ENCODE data around the gene EBPL.

The EBPL gene

DNA sequence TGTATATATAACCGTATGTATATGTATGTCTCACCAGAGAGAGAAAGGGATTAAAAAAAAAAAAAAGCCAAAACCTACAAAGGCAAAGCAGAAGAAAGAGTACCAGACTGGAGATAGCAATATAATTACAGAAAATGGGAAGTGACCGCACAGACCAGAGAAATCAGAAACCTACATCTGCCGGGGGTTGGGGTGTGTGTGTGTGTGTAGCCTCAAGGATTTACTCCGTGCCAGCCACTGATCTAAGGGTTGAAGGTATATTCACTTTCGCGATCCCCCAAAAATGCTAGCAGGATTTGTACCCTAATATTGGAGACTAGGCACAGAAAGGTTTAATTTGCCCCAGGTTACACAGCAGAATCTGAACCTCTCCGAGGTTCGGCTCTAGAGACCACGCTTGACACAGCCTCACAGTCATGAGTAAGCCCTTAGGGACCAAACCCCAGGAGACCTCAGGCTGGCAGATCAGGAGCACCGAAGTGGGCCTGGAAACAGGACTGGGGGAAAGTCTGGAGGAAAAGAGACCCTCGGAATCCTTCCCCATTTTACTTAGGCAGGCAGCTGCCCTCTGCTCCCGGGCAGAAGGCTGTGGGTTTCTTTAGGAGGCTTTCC, 48.1 kb downstream of the EBPL start:
- H3K27me3 ChIP-seq (ENCODE audit: control insufficient read depth, insufficient read depth, low read length): no peaks in the 10 kb centered on the region
- H3K4me1 ChIP-seq (ENCODE audit: control insufficient read depth, insufficient read depth, low read length): no peaks in the 10 kb centered on the region
- H3K9ac ChIP-seq (ENCODE audit: low read length): no peak overlapping the region
- no peak overlapping the region for H3K4me3 ChIP-seq (ENCODE audit: low read length)
- H3K9me3 ChIP-seq (ENCODE audit: control insufficient read depth, low read length): no peaks in the 10 kb centered on the region
- no peaks in the 10 kb centered on the region for H3K36me3 ChIP-seq (ENCODE audit: control insufficient read depth, insufficient read depth, low read length)

DNA sequence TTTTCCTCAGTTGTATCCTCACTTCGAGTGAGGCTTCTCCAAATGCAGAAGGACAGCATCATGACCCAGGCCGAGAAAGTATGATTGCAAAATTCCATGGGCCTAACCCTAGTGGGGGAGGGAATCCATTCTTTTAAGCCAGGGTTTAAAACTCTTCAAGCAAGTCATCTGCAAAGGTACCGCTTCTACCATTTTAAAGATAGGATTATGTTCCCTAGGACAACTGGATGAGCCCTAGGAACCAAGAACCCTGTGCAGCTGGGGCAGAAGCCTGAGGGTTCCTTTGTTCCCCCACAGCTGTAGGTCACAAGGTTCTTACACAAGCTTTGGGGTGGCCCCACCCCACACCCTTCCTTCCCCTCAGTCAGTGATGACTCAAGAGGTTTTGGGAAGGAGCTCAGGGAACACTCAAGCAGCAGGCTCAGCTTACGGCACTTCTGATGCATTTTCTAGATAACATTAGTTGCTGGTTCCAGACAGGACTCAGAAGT, 49.4 kb downstream of the EBPL start:
- Histone ChIP-seq H3K4me1 (ENCODE audit: control insufficient read depth, insufficient read depth, low read length) (no peaks in the 10 kb centered on the region), H3K27me3 (ENCODE audit: control insufficient read depth, insufficient read depth, low read length) (no peaks in the 10 kb centered on the region), H3K4me3 (ENCODE audit: low read length) (no peak overlapping the region), H3K9me3 (ENCODE audit: control insufficient read depth, low read length) (no peaks in the 10 kb centered on the region), H3K9ac (ENCODE audit: low read length) (no peak overlapping the region), H3K36me3 (ENCODE audit: control insufficient read depth, insufficient read depth, low read length) (no peaks in the 10 kb centered on the region)

DNA sequence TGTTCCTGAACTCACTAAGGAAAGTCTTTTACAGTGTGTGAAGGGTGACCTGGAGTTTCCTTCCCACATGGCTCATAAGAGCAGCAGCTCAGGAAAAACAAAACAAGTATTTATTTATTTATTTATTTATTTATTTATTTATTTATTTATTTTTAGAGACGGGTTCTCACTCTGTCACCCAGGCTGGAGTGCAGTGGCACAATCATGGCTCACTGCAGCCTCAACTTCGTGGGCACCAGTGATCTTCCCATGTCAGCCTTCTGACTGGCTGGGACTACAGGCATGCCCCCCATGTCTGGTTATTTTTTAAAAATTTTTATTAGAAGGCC, 52.6 kb downstream of the EBPL start:
- Histone ChIP-seq H3K4me3 (ENCODE audit: low read length) (no peak overlapping the region), H3K4me1 (ENCODE audit: control insufficient read depth, insufficient read depth, low read length) (no peaks in the 10 kb centered on the region), H3K9ac (ENCODE audit: low read length) (no peak overlapping the region), H3K36me3 (ENCODE audit: control insufficient read depth, insufficient read depth, low read length) (no peaks in the 10 kb centered on the region), H3K27me3 (ENCODE audit: control insufficient read depth, insufficient read depth, low read length) (no peaks in the 10 kb centered on the region), H3K9me3 (ENCODE audit: control insufficient read depth, low read length) (no peaks in the 10 kb centered on the region)

DNA sequence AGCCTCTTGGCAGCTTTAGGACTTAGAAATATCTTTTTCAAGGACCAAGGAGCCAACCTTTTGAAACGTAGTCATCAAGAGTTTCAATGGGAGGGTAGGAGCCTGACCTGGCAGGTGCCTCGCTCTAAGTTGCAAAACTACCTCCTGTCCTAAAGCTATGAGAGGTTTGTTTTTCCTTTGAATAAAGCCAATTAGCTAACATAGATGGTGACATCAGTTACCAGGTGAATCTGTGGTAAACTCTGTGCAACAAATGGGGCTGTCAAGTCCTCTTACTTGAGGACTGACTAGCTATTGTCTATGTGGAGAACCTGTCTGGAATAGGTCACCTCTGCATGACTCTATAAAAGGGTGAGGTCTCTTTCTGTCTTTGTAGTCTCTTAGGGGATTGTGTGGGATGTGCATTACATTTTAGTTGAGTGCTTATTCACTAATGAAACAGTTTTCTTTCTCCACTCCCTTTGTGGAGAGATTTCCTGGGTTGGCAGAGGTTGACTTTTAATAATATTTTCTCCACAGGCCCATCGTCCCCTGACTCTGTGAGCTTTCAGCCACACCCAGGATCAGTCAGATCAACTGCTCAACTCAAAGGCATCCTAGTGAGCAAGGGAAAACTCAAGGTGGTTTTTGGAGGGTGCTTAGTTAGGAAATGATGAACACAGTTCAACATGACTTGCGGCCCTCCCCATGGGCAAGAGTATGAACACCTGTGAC, 53.1 kb downstream of the EBPL start:
- no peaks in the 10 kb centered on the region for H3K9me3 ChIP-seq (ENCODE audit: control insufficient read depth, low read length)
- no peak overlapping the region for H3K4me3 ChIP-seq (ENCODE audit: low read length)
- no peaks in the 10 kb centered on the region for H3K27me3 ChIP-seq (ENCODE audit: control insufficient read depth, insufficient read depth, low read length)
- no peak overlapping the region for H3K9ac ChIP-seq (ENCODE audit: low read length)
- H3K4me1 ChIP-seq (ENCODE audit: control insufficient read depth, insufficient read depth, low read length): no peaks in the 10 kb centered on the region
- no peaks in the 10 kb centered on the region for H3K36me3 ChIP-seq (ENCODE audit: control insufficient read depth, insufficient read depth, low read length)

DNA sequence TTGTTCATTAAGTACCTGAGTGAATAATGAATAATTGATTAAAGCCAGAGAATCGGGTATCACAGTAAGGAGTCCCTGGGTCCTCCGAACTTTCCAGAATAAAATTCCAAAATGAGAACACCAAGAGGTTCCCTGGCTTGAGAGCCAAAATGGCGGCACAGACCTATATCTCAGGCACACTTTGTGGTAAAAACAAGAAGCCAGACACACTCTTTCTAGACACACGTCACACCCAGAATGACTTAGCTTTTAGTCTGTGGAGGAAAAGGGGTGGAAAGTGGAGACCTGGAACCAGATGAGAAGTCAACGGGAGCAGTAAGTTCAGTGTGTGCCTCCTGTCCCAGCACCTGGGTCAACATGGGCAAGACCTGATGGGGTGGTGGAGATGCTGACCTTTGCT, 54.6 kb downstream of the EBPL start:
- no peaks in the 10 kb centered on the region for H3K36me3 ChIP-seq (ENCODE audit: control insufficient read depth, insufficient read depth, low read length)
- no peaks in the 10 kb centered on the region for H3K4me1 ChIP-seq (ENCODE audit: control insufficient read depth, insufficient read depth, low read length)
- H3K9ac ChIP-seq (ENCODE audit: low read length): no peak overlapping the region
- no peak overlapping the region for H3K4me3 ChIP-seq (ENCODE audit: low read length)
- no peaks in the 10 kb centered on the region for H3K9me3 ChIP-seq (ENCODE audit: control insufficient read depth, low read length)
- H3K27me3 ChIP-seq (ENCODE audit: control insufficient read depth, insufficient read depth, low read length): no peaks in the 10 kb centered on the region

DNA sequence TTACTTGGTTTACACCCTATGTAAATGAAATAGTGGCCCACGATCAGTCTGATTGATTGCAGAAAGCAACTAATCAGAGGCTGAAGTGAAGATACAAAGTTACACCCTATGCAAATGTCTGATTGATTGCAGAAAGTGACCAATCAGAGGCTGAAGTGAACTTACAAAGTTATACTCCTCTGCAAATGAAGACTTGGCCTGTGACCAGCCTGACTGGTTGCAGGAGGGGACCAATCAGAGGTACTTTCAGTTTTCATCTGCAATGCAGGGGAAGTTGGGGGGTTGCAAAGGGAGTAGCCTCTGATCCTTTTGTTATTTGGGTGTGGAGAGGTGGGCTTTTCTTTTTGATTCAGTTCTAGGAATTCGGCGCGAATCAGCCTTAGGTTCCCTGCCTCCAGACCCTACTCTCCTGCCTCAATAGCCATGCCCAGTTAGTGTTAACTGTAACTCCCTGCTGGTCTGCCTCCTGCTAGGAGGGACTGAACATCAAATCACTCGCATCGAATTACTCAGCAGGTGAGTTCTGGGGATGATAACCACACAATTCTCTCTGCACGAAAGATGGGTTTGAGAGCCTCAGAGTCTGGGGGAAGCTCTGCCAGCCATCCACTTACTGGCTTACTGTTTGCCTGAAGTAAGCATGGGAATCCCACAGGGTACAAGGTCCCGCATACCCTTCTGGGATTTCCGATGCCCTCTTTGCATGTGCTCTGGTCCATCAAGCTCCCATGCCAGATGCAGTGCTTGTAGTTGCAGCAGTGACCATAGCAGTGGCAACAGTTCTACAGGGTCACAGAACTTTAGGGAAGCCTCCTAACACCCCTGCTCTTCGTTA, 55.5 kb downstream of the EBPL start:
- no peaks in the 10 kb centered on the region for H3K27me3 ChIP-seq (ENCODE audit: control insufficient read depth, insufficient read depth, low read length)
- H3K4me3 ChIP-seq (ENCODE audit: low read length): peak overlapping the region; percentile 1
- H3K36me3 ChIP-seq (ENCODE audit: control insufficient read depth, insufficient read depth, low read length): no peaks in the 10 kb centered on the region
- peak overlapping the region; percentile 11 for H3K9ac ChIP-seq (ENCODE audit: low read length)
- no peaks in the 10 kb centered on the region for H3K9me3 ChIP-seq (ENCODE audit: control insufficient read depth, low read length)
- no peaks in the 10 kb centered on the region for H3K4me1 ChIP-seq (ENCODE audit: control insufficient read depth, insufficient read depth, low read length)

DNA sequence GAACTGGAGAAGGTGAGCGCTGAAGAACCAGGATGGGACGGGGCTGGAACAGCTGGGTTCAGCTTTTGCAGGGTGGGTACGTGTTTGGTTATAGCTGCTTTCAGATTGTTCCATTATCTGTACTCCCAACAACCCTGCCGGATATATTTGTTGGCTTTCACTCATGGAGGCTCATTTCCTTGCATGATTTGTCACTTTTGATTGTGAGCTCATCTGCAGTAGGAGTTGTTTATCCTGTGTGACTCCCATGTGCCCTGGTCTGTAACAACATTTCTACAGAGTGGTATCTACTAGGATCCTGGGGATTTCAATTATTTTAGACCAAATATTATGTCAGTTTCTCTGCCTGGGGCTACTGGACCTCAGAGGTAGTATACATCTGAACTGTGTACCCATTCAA, 57.6 kb downstream of the EBPL start:
- no peak overlapping the region for H3K4me3 ChIP-seq (ENCODE audit: low read length)
- H3K36me3 ChIP-seq (ENCODE audit: control insufficient read depth, insufficient read depth, low read length): no peaks in the 10 kb centered on the region
- H3K4me1 ChIP-seq (ENCODE audit: control insufficient read depth, insufficient read depth, low read length): no peaks in the 10 kb centered on the region

DNA sequence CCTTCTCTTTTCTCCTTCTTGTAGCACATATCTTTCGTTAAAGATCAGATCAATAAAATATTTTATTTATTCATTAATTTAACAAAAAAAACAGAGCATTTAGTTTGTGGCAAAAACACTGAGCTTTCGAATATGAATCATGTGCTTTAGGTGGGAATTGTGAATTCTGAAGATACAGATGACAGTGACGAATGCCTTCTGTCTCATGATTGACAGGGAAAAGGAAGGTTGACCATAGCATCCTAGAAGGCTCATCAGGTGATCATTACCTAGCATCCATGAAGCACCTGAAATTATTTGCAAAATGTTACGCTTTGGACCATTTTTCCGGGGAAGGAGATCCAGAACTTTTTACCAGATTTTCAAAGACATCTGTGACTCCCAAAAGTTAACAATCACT, 59.1 kb downstream of the EBPL start:
- Histone ChIP-seq H3K9me3 (ENCODE audit: control insufficient read depth, low read length) (no peaks in the 10 kb centered on the region), H3K27me3 (ENCODE audit: control insufficient read depth, insufficient read depth, low read length) (no peaks in the 10 kb centered on the region), H3K4me3 (ENCODE audit: low read length) (no peak overlapping the region), H3K4me1 (ENCODE audit: control insufficient read depth, insufficient read depth, low read length) (no peaks in the 10 kb centered on the region), H3K36me3 (ENCODE audit: control insufficient read depth, insufficient read depth, low read length) (no peaks in the 10 kb centered on the region), H3K9ac (ENCODE audit: low read length) (no peak overlapping the region)

More for the DNA sequence above, 57.6 kb downstream of the EBPL start:
- Histone ChIP-seq H3K27me3 (ENCODE audit: control insufficient read depth, insufficient read depth, low read length) (no peaks in the 10 kb centered on the region), H3K9me3 (ENCODE audit: control insufficient read depth, low read length) (no peaks in the 10 kb centered on the region), H3K9ac (ENCODE audit: low read length) (no peak overlapping the region)

DNA sequence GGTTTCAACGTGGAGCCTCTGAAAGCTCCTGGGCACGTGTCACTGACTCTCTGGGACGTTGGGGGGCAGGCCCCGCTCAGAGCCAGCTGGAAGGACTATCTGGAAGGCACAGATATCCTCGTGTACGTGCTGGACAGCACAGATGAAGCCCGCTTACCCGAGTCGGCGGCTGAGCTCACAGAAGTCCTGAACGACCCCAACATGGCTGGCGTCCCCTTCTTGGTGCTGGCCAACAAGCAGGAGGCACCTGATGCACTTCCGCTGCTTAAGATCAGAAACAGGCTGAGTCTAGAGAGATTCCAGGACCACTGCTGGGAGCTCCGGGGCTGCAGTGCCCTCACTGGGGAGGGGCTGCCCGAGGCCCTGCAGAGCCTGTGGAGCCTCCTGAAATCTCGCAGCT, 60.7 kb downstream of the EBPL start:
- Histone ChIP-seq H3K9me3 (ENCODE audit: control insufficient read depth, low read length) (no peaks in the 10 kb centered on the region), H3K27me3 (ENCODE audit: control insufficient read depth, insufficient read depth, low read length) (no peaks in the 10 kb centered on the region), H3K9ac (ENCODE audit: low read length) (no peak overlapping the region), H3K36me3 (ENCODE audit: control insufficient read depth, insufficient read depth, low read length) (no peaks in the 10 kb centered on the region), H3K4me1 (ENCODE audit: control insufficient read depth, insufficient read depth, low read length) (peaks cover 7% of the 10 kb centered on the region), H3K4me3 (ENCODE audit: low read length) (no peak overlapping the region)

DNA sequence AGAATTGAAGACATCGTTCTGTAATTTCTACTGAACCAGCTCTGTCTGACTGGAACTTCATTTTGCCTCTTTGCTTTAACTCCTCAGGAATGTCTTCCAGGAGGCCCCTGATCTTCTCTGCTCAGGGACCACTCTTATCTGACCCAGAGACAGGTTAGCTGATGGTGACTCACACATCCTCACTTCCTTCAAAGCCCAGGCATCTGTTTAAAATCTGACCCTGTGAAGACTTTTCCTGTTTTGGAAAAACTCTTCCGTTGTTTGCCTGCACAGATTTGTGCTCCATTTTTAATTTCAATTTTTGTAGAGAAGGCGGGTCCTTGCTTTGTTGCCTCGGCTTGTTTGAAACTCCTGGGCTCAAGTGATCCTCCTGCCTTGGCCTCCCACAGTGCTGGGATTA, 61.3 kb downstream of the EBPL start:
- no peaks in the 10 kb centered on the region for H3K36me3 ChIP-seq (ENCODE audit: control insufficient read depth, insufficient read depth, low read length)
- no peaks in the 10 kb centered on the region for H3K27me3 ChIP-seq (ENCODE audit: control insufficient read depth, insufficient read depth, low read length)
- peaks cover 13% of the 10 kb centered on the region for H3K4me1 ChIP-seq (ENCODE audit: control insufficient read depth, insufficient read depth, low read length)
- H3K9me3 ChIP-seq (ENCODE audit: control insufficient read depth, low read length): no peaks in the 10 kb centered on the region
- H3K4me3 ChIP-seq (ENCODE audit: low read length): no peak overlapping the region
- no peak overlapping the region for H3K9ac ChIP-seq (ENCODE audit: low read length)

DNA sequence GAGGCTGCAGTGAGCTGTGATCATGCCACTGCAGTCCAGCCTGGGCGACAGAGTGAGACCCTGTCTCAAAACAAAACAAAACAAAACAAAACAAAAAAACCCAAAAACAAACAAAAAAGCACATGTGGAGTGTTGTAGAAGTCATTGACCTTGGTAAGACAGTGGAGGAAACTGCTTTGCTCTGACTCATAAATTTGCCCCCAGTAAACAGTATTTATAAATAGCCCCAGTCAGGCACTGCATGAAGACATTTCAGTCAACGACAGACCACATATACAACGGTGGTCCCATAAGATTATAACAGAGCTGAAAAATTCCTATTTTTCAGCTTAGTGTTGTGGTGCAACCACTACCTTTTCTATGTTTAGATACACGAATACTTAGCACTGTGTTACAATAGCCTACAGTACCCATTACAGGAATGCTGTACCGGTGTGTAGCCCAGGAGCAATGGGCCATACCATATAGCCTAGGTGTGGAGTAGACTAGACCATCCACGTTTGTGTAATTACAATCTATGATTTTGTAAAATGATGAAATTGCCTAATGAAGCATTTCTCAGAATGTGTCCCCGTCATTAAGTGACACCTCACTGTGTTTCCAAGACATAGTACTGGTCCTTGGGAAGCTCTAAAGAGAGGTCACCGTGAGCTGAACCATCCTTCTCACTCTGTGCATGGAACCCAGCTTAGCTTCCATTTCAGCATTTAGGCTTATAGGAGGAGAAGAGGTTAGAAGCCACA, 61.9 kb downstream of the EBPL start:
- H3K36me3 ChIP-seq (ENCODE audit: control insufficient read depth, insufficient read depth, low read length): no peaks in the 10 kb centered on the region
- peaks cover 15% of the 10 kb centered on the region for H3K4me1 ChIP-seq (ENCODE audit: control insufficient read depth, insufficient read depth, low read length)
- no peak overlapping the region for H3K9ac ChIP-seq (ENCODE audit: low read length)
- H3K9me3 ChIP-seq (ENCODE audit: control insufficient read depth, low read length): no peaks in the 10 kb centered on the region
- no peaks in the 10 kb centered on the region for H3K27me3 ChIP-seq (ENCODE audit: control insufficient read depth, insufficient read depth, low read length)
- no peak overlapping the region for H3K4me3 ChIP-seq (ENCODE audit: low read length)
